GM12801 (cell line): ENCODE measurements around the gene HSD11B1L.

Source experiments
- CTCF ChIP-seq: IDR thresholded peaks from one replicate; pipeline ENCODE4 v1.5.1; 2011; ENCODE audit warnings: control low read depth; ENCODE audit not compliant: insufficient read length; ENCODE audit errors: extremely low read depth

Gene HSD11B1L

GRCh38 chr19:5667751-5668271 is 13.0 kb upstream of the HSD11B1L start:
- TF ChIP-seq CTCF, result no peak

- no peak for TF ChIP-seq CTCF
Measured at GRCh38 chr19:5669212-5669611, 11.6 kb upstream of the HSD11B1L start.

GRCh38 chr19:5671600-5671999 is 9.2 kb upstream of the HSD11B1L start:
- TF ChIP-seq CTCF, result no peak

GRCh38 chr19:5672708-5673459 is 7.9 kb upstream of the HSD11B1L start:
- no peak for TF ChIP-seq CTCF

DNA sequence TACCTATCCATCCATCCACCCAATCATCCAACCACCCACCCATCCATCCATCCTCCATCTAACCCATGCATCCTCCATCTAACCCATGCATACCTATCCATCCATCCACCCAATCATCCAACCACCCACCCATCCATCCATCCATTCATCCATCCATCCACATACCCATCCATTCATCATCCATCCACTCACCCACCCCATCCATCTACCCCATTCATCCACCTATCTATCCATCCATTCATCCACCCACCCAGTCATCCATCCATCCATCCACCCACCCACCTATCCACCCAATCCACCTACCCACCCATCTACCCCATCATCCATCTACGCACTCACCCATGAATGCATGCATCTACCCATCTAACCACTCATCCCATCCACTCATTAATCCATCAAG is 7.1 kb upstream of the HSD11B1L start:
- TF ChIP-seq CTCF, result no peak

DNA sequence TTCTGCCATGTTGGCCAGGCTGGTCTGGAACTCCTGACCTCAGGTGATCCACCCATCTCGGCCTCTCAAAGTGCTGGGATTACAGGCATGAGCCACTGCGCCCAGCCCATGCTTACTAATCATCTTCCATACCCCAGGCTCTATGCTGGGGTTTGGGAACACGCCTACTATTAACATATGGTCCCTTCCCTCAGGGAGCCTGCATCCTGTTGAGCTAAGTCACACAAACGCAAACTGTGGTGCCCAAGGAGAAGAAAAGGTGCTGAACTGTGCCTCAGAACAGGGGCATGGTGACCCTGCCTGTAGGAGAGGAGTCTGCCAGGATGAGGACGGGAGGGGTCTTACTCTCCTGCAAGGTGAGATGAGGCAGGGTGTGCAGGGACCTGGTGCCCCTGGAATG is 6.1 kb upstream of the HSD11B1L start:
- TF ChIP-seq CTCF, result no peak

GRCh38 chr19:5676105-5676771 is 4.6 kb upstream of the HSD11B1L start:
- no peak for TF ChIP-seq CTCF
